Smooth muscle cell (in vitro differentiated cells): ENCODE data around the gene LRP1B. TPM values are rescaled to one million over a fixed set of nuclear protein-coding genes. Genes with fewer than 3 reads are reported as not detected.

ENCODE experiments used
- DNase-seq: peaks from one replicate; lab custom pipeline; 2025; ENCODE audit not compliant: unreplicated experiment; lab: John Stamatoyannopoulos, UW
- H2AFZ ChIP-seq: fragments of 200-600 bp; sonication (generic); 2 replicates; pipeline ENCODE4 v1.6.0; 2016; ENCODE audit warnings: antibody characterized with exemption, low read depth, mild to moderate bottlenecking
- H3F3A ChIP-seq: fragments of 200-600 bp; sonication (generic); 2 replicates; pipeline ENCODE4 v1.6.0; 2017; ENCODE audit warnings: antibody characterized with exemption, low read depth
- H3K27ac ChIP-seq: fragments of 200-600 bp; sonication (generic); 2 replicates; pipeline ENCODE4 v1.5.1; 2016; ENCODE audit warnings: low read depth, mild to moderate bottlenecking
- H3K27me3 ChIP-seq: fragments of 200-600 bp; sonication (generic); 2 replicates; pipeline ENCODE4 v1.6.1; 2016; ENCODE audit warnings: low read depth, mild to moderate bottlenecking
- H3K36me3 ChIP-seq: fragments of 200-600 bp; sonication (generic); 2 replicates; pipeline ENCODE4 v1.5.1; 2016; ENCODE audit warnings: low read depth
- H3K4me1 ChIP-seq: fragments of 200-600 bp; sonication (generic); 2 replicates; pipeline ENCODE4 v1.5.1; 2016; ENCODE audit warnings: low read depth
- H3K4me2 ChIP-seq: fragments of 200-600 bp; sonication (generic); 2 replicates; pipeline ENCODE4 v1.6.0; 2016; ENCODE audit warnings: mild to moderate bottlenecking
- H3K4me3 ChIP-seq: fragments of 200-600 bp; sonication (generic); 2 replicates; pipeline ENCODE4 v1.5.1; 2016; ENCODE audit warnings: mild to moderate bottlenecking
- H3K79me2 ChIP-seq: fragments of 200-600 bp; sonication (generic); 2 replicates; pipeline ENCODE4 v1.6.0; 2016; ENCODE audit warnings: low read depth, mild to moderate bottlenecking
- H3K9ac ChIP-seq: fragments of 200-600 bp; sonication (generic); 2 replicates; pipeline ENCODE4 v1.6.0; 2016; ENCODE audit warnings: low read depth
- H3K9me3 ChIP-seq: fragments of 200-600 bp; sonication (generic); replicated peaks from 2 replicates; pipeline ENCODE4 v1.5.1; 2016; ENCODE audit warnings: low read depth
- H4K20me1 ChIP-seq: fragments of 200-600 bp; sonication (generic); 2 replicates; pipeline ENCODE4 v1.6.0; 2016; ENCODE audit warnings: low read depth
- CTCF ChIP-seq: fragments of 200-600 bp; sonication (generic); IDR thresholded peaks from 2 replicates; pipeline ENCODE4 v1.5.1; 2017; ENCODE audit warnings: borderline replicate concordance, mild to moderate bottlenecking, antibody characterized with exemption; ENCODE audit not compliant: insufficient read depth, poor library complexity, severe bottlenecking
- WGBS: methylation state at CpG from one replicate; pipeline ENCODE4 v1.1.7; 2016; ENCODE audit warnings: low lambda C conversion rate; 5-methylcytosine and 5-hydroxymethylcytosine counted together
- polyA plus RNA-seq: library from polyadenylated mRNA; unstranded; fragments of >200 nt; fragmentation: Nextera tagmentation; extraction: Ambion mirVana; gene quantifications from 2 replicates; pipeline ENCODE4 v1.2.1, GENCODE V29; 2016
- total RNA-seq: library from RNA; depleted of rRNA; stranded (reverse); fragments of >200 nt; gene quantifications from 2 replicates; pipeline ENCODE4 v1.2.3, GENCODE V29; 2014

LRP1B gene
- total and polyA plus RNA-seq, 2 experiments from 2014 or later = 0.08 to 2.9 TPM

GRCh38 chr2:140410695-140411094 is 1720.1 kb downstream of the LRP1B start:
- 87% methylated on average over 2 of the region's 2 CpGs for WGBS
- no peak overlapping the region for H3K4me3 ChIP-seq
- H3K9ac ChIP-seq = no peak overlapping the region
- no peaks in the 10 kb centered on the region for H3F3A ChIP-seq
- no peak for DNase-seq
- no peaks in the 10 kb centered on the region for H3K79me2 ChIP-seq
- no peak overlapping the region for H2AFZ ChIP-seq
- no peak for TF ChIP-seq CTCF
- H3K4me2 ChIP-seq = no peak overlapping the region
- H3K9me3 ChIP-seq = no peaks in the 10 kb centered on the region
- no peaks in the 10 kb centered on the region for H3K36me3 ChIP-seq
- no peak overlapping the region for H3K27ac ChIP-seq
- no peaks in the 10 kb centered on the region for H3K27me3 ChIP-seq
- H4K20me1 ChIP-seq = no peaks in the 10 kb centered on the region
- H3K4me1 ChIP-seq = no peaks in the 10 kb centered on the region

GRCh38 chr2:140401056-140401455 is 1729.8 kb downstream of the LRP1B start:
- H3F3A ChIP-seq = no peaks in the 10 kb centered on the region
- H3K4me2 ChIP-seq = no peak overlapping the region
- no peak for DNase-seq
- TF ChIP-seq CTCF = no peak
- 56% methylated on average over 2 of the region's 2 CpGs for WGBS
- H3K79me2 ChIP-seq = no peaks in the 10 kb centered on the region
- no peak overlapping the region for H2AFZ ChIP-seq
- no peaks in the 10 kb centered on the region for H3K36me3 ChIP-seq
- no peaks in the 10 kb centered on the region for H4K20me1 ChIP-seq
- H3K4me1 ChIP-seq = no peaks in the 10 kb centered on the region
- no peak overlapping the region for H3K4me3 ChIP-seq
- H3K9me3 ChIP-seq = peaks cover 8% of the 10 kb centered on the region
- no peak overlapping the region for H3K27ac ChIP-seq
- no peaks in the 10 kb centered on the region for H3K27me3 ChIP-seq
- H3K9ac ChIP-seq = no peak overlapping the region

DNA sequence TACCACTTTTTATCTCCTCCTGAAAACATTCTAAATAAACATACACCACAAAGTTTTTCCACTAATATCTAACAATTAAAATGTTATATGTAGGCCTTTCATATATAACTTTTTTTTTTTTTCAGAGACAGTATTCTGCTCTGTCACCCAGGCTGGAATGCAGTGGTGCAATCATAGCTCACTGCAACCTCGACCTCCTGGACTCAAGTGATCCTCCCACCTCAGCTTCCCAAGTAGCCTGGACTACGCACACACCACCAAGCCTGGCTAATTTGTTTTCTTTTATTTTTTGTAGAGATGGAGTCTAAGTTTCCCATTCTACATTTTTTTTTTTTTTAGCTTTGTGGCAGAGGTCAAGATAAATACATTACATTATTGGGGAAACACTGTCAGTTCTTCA is 1738.0 kb downstream of the LRP1B start:
- H3K27me3 ChIP-seq = no peaks in the 10 kb centered on the region
- no peak overlapping the region for H3K4me2 ChIP-seq
- no peaks in the 10 kb centered on the region for H3F3A ChIP-seq
- H3K9me3 ChIP-seq = no peaks in the 10 kb centered on the region
- no peak overlapping the region for H3K4me3 ChIP-seq
- H4K20me1 ChIP-seq = no peaks in the 10 kb centered on the region
- H3K36me3 ChIP-seq = no peaks in the 10 kb centered on the region
- no peak for TF ChIP-seq CTCF
- no peaks in the 10 kb centered on the region for H3K4me1 ChIP-seq
- DNase-seq = no peak
- H3K27ac ChIP-seq = no peak overlapping the region
- no peaks in the 10 kb centered on the region for H3K79me2 ChIP-seq
- H3K9ac ChIP-seq = no peak overlapping the region
- no peak overlapping the region for H2AFZ ChIP-seq
- WGBS = 41% methylated on average over 2 of the region's 2 CpGs

DNA sequence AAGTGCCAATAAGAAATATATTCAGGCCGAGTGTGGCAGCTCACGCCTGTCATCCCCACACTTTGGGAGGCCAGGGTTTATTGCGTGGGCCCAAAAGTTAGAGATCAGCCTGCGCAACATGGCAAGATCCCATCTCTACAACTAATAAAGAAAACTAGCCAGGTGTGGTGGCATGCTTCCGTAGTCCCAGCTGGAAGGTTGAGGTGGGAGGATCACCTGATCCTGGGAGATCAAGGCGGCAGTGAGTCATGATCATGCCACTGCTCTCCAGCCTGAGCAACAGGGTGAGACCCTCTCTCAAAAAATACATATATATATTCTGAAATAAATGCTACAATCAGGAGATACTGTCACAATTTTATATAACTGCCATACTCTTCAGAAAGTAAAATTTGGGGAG is 1745.9 kb downstream of the LRP1B start:
- Histone ChIP-seq H3K4me3 (no peak overlapping the region), H2AFZ (no peak overlapping the region), H3K9ac (no peak overlapping the region), H3K36me3 (no peaks in the 10 kb centered on the region), H3K27ac (no peak overlapping the region), H3K9me3 (no peaks in the 10 kb centered on the region), H3K4me1 (no peaks in the 10 kb centered on the region), H4K20me1 (no peaks in the 10 kb centered on the region), H3K27me3 (no peaks in the 10 kb centered on the region), H3K79me2 (no peaks in the 10 kb centered on the region), H3F3A (no peaks in the 10 kb centered on the region), H3K4me2 (no peak overlapping the region)
- 96% methylated on average over 6 of the region's 6 CpGs for WGBS
- no peak for TF ChIP-seq CTCF
- no peak for DNase-seq
